Fibroblast of lung (primary cell): ENCODE measurements around the gene CFAP221. TPM values are rescaled to one million over a fixed set of nuclear protein-coding genes. Genes with fewer than 3 reads are reported as not detected.

Experiments used
- DNase-seq, 2 donors: peaks; one replicate each; pipeline versions ENCODE4 v3.0.0 to v3.0.0-alpha.2; 2010; ENCODE audit warnings: low read depth in 2 of 2
- H2AFZ ChIP-seq: 2 replicates; pipeline ENCODE4 v1.5.1; 2012; ENCODE audit warnings: low read length, control low read depth, inconsistent platforms
- H3K27ac ChIP-seq: 2 replicates; pipeline ENCODE4 v1.5.1; 2011; ENCODE audit warnings: low read length, control low read depth; ENCODE audit not compliant: insufficient read depth
- H3K27me3 ChIP-seq: 2 replicates; pipeline ENCODE4 v1.5.1; 2011; ENCODE audit warnings: mild to moderate bottlenecking, low read length; ENCODE audit not compliant: control insufficient read depth, insufficient read depth
- H3K36me3 ChIP-seq: 2 replicates; pipeline ENCODE4 v1.5.1; 2011; ENCODE audit warnings: low read length; ENCODE audit not compliant: control insufficient read depth, insufficient read depth
- H3K4me1 ChIP-seq: 2 replicates; pipeline ENCODE4 v1.5.1; 2011; ENCODE audit warnings: low read length; ENCODE audit not compliant: control insufficient read depth, insufficient read depth; ENCODE audit errors: extremely low read depth
- H3K4me2 ChIP-seq: 2 replicates; pipeline ENCODE4 v1.5.1; 2011; ENCODE audit warnings: low read length, control low read depth; ENCODE audit not compliant: insufficient read depth; ENCODE audit errors: extremely low read depth
- H3K4me3 ChIP-seq, 4 experiments: fragments of 200-600 bp in 1 of 4; sonication (generic) in 1 of 4; replicated peaks in 1 of 4; 2 replicates each; pipeline ENCODE4 v1.5.1; 2011 to 2016; ENCODE audit warnings: low read length in 4 of 4, low read depth in 3 of 4, mild to moderate bottlenecking in 3 of 4, control low read depth in 2 of 4, inconsistent platforms in 1 of 4, mixed read lengths in 1 of 4; ENCODE audit not compliant: insufficient read depth in 1 of 4; ENCODE audit errors: control extremely low read depth in 1 of 4
- H3K79me2 ChIP-seq: 2 replicates; pipeline ENCODE4 v1.5.1; 2012; ENCODE audit warnings: mild to moderate bottlenecking, low read length, inconsistent platforms; ENCODE audit not compliant: control insufficient read depth, insufficient read depth
- H3K9ac ChIP-seq: 2 replicates; pipeline ENCODE4 v1.5.1; 2011; ENCODE audit warnings: mild to moderate bottlenecking, low read length, control low read depth; ENCODE audit not compliant: insufficient read depth
- H3K9me3 ChIP-seq: 2 replicates; pipeline ENCODE4 v1.5.1; 2012; ENCODE audit warnings: low read depth, low read length; ENCODE audit not compliant: control insufficient read depth, insufficient read depth
- H4K20me1 ChIP-seq: 2 replicates; pipeline ENCODE4 v1.5.1; 2011; ENCODE audit warnings: low read length; ENCODE audit not compliant: control insufficient read depth, insufficient read depth; ENCODE audit errors: extremely low read depth
- EZH2 ChIP-seq: IDR thresholded peaks from 2 replicates; pipeline ENCODE4 v1.5.1; 2012; ENCODE audit warnings: low read length, control low read depth, mild to moderate bottlenecking; ENCODE audit errors: missing control alignments
- polyA plus RNA-seq, 2 donors: library from polyadenylated mRNA; depleted of rRNA in 1 of 2; stranded (reverse) in 1 of 2; unstranded in 1 of 2; fragments of >200 nt; gene quantifications; 2 replicates each; pipeline ENCODE4 v1.2.1, GENCODE V29; 2011 to 2012; ENCODE audit warnings: missing spikeins in 1 of 2
- total RNA-seq: library from RNA; depleted of rRNA; stranded (reverse); fragments of >200 nt; gene quantifications from 2 replicates; pipeline ENCODE4 v1.2.1, GENCODE V29; 2014
- TF ChIP-seq, protein P1 (sequence below), 2 donors: IDR thresholded peaks in 1 of 2; conservative IDR thresholded peaks in 1 of 2; 1 replicate in 1 of 2; 2 replicates in 1 of 2; pipeline ENCODE4 v1.5.1; 2011 to 2012; ENCODE audit warnings: low read length in 2 of 2, control low read depth in 1 of 2, inconsistent platforms in 1 of 2, low read depth in 1 of 2, mild to moderate bottlenecking in 1 of 2

CFAP221 gene
- total and polyA plus RNA-seq, 2 donors (not counting 1 experiment from before 2014, with no cell fraction given), result 0.07 TPM; not detected in 1

- Histone ChIP-seq H3K4me1 (no peaks in the 10 kb centered on the region), H4K20me1 (no peaks in the 10 kb centered on the region), H3K9me3 (no peaks in the 10 kb centered on the region), H2AFZ (no peak overlapping the region), H3K27ac (no peak overlapping the region), H3K4me2 (no peak overlapping the region), H3K27me3 (peaks cover 17% of the 10 kb centered on the region), H3K79me2 (no peaks in the 10 kb centered on the region), H3K9ac (no peak overlapping the region), H3K4me3 (no peak overlapping the region), H3K36me3 (no peaks in the 10 kb centered on the region)
- DNase-seq, result no peak
- TF ChIP-seq, protein P1, sequence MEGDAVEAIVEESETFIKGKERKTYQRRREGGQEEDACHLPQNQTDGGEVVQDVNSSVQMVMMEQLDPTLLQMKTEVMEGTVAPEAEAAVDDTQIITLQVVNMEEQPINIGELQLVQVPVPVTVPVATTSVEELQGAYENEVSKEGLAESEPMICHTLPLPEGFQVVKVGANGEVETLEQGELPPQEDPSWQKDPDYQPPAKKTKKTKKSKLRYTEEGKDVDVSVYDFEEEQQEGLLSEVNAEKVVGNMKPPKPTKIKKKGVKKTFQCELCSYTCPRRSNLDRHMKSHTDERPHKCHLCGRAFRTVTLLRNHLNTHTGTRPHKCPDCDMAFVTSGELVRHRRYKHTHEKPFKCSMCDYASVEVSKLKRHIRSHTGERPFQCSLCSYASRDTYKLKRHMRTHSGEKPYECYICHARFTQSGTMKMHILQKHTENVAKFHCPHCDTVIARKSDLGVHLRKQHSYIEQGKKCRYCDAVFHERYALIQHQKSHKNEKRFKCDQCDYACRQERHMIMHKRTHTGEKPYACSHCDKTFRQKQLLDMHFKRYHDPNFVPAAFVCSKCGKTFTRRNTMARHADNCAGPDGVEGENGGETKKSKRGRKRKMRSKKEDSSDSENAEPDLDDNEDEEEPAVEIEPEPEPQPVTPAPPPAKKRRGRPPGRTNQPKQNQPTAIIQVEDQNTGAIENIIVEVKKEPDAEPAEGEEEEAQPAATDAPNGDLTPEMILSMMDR (conservative IDR thresholded peaks at IDR 0.05 in 1 of 2, IDR thresholded peaks at IDR 0.05 in 1 of 2; ENCODE audit: low read depth in 1 of 2, low read length in 2 of 2), result no peak
- TF ChIP-seq EZH2, result no peak
These were observed 22.7 kb upstream of the CFAP221 start for GRCh38 chr2:119521433-119522050.

DNA sequence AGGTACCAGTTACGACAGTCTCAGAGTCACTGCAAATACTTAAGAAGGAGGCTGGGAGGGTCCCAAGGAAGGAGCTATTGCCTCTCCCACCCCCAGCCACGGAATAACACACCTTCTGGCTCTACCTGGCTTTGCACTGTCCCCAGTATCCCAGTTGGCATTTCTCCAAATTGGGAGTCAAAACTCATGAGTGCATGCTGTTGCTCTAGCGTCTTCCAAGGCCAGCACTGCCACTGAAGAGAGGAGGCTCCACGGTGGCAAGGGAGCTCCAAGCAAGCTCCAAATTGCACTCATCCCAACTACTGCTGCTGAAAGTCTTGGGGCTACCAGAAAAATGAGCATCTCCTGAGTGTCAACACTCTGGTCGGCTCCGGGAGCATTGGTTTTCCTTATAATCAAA lies 21.6 kb upstream of the CFAP221 start:
- H3K36me3 ChIP-seq, result no peaks in the 10 kb centered on the region

GRCh38 chr2:119523383-119523951 lies 20.8 kb upstream of the CFAP221 start:
- Histone ChIP-seq H3K9ac (no peak overlapping the region), H3K4me3 (no peak overlapping the region), H3K4me2 (no peak overlapping the region), H3K4me1 (no peaks in the 10 kb centered on the region), H3K27me3 (peaks cover 17% of the 10 kb centered on the region), H3K79me2 (no peaks in the 10 kb centered on the region), H3K36me3 (no peaks in the 10 kb centered on the region), H3K9me3 (no peaks in the 10 kb centered on the region), H3K27ac (no peak overlapping the region), H4K20me1 (no peaks in the 10 kb centered on the region), H2AFZ (no peak overlapping the region)
- TF ChIP-seq, protein P1 (conservative IDR thresholded peaks at IDR 0.05 in 1 of 2, IDR thresholded peaks at IDR 0.05 in 1 of 2; ENCODE audit: low read depth in 1 of 2, low read length in 2 of 2), result no peak
- no peak for TF ChIP-seq EZH2
- no peak for DNase-seq

More for the DNA sequence above, 21.6 kb upstream of the CFAP221 start:
- Histone ChIP-seq H2AFZ (no peak overlapping the region), H3K4me1 (no peaks in the 10 kb centered on the region), H4K20me1 (no peaks in the 10 kb centered on the region), H3K79me2 (no peaks in the 10 kb centered on the region), H3K4me2 (no peak overlapping the region), H3K4me3 (no peak overlapping the region), H3K27me3 (peaks cover 17% of the 10 kb centered on the region), H3K27ac (no peak overlapping the region), H3K9me3 (no peaks in the 10 kb centered on the region), H3K9ac (no peak overlapping the region)
- TF ChIP-seq, protein P1 (conservative IDR thresholded peaks at IDR 0.05 in 1 of 2, IDR thresholded peaks at IDR 0.05 in 1 of 2; ENCODE audit: low read depth in 1 of 2, low read length in 2 of 2), result no peak
- no peak for TF ChIP-seq EZH2
- DNase-seq, result no peak
